Measurements from ENCODE around the gene STYXL1. TPM values are rescaled to one million over a fixed set of nuclear protein-coding genes. Genes with fewer than 3 reads are reported as not detected.
A peak's percentile ranks its signal among the peaks of the same experiment; 100 is the strongest.

STYXL1 gene
- total RNA-seq, 1 experiment from 2014 or later: 49.3 TPM

GRCh38 chr7:75965617-75966016 is 82.2 kb downstream of the STYXL1 start:
- no peak for DNase-seq (ENCODE audit: unreplicated experiment)
- Mint-ChIP-seq H3K4me1 (ENCODE audit: insufficient read depth, unreplicated experiment) (no peaks in the 10 kb centered on the region), H3K9me3 (ENCODE audit: unreplicated experiment) (no peaks in the 10 kb centered on the region), H3K36me3 (ENCODE audit: insufficient read depth, unreplicated experiment) (peaks cover 19% of the 10 kb centered on the region), H3K27me3 (ENCODE audit: insufficient read depth, unreplicated experiment) (no peaks in the 10 kb centered on the region), H3K27ac (ENCODE audit: low read depth, unreplicated experiment) (no peak overlapping the region), H3K4me3 (ENCODE audit: unreplicated experiment) (no peak overlapping the region)
- ChIA-PET CTCF (interaction anchor here (1.5 kb wide), 1 partner anchor 99 kb away, joined by 3 read pairs; no protein-coding TSS in a partner anchor), POLR2A (no interaction called here)
- no peak for TF ChIP-seq CTCF (IDR thresholded peaks at IDR 0.05; ENCODE audit: unreplicated experiment)
- intact Hi-C loops (cut with micrococcal nuclease): no loop called here
- no TSS peak for BruUV-seq (replicated peaks)

- no peaks in the 10 kb centered on the region for H3K9me3 Mint-ChIP-seq (ENCODE audit: unreplicated experiment)
- DNase-seq (ENCODE audit: unreplicated experiment): no peak
- H3K27me3 Mint-ChIP-seq (ENCODE audit: insufficient read depth, unreplicated experiment): no peaks in the 10 kb centered on the region
- H3K36me3 Mint-ChIP-seq (ENCODE audit: insufficient read depth, unreplicated experiment): peaks cover 36% of the 10 kb centered on the region
- no peak for TF ChIP-seq CTCF (IDR thresholded peaks at IDR 0.05; ENCODE audit: unreplicated experiment)
- no peaks in the 10 kb centered on the region for H3K4me1 Mint-ChIP-seq (ENCODE audit: insufficient read depth, unreplicated experiment)
- no TSS peak for BruUV-seq (replicated peaks)
- intact Hi-C loops (cut with micrococcal nuclease): no loop called here
- H3K27ac Mint-ChIP-seq (ENCODE audit: low read depth, unreplicated experiment): peak overlapping the region; percentile 17
- H3K4me3 Mint-ChIP-seq (ENCODE audit: unreplicated experiment): no peak overlapping the region
- ChIA-PET POLR2A (no interaction called here), CTCF (interaction anchor here (1.4 kb wide), 1 partner anchor 57 kb away, joined by 3 read pairs; no protein-coding TSS in a partner anchor)
Measured at GRCh38 chr7:75963381-75963995, 84.3 kb downstream of the STYXL1 start.

- H3K9me3 Mint-ChIP-seq (ENCODE audit: unreplicated experiment): no peaks in the 10 kb centered on the region
- no peaks in the 10 kb centered on the region for H3K27me3 Mint-ChIP-seq (ENCODE audit: insufficient read depth, unreplicated experiment)
- no TSS peak for BruUV-seq (replicated peaks)
- ChIA-PET CTCF (no interaction called here), POLR2A (no interaction called here)
- H3K27ac Mint-ChIP-seq (ENCODE audit: low read depth, unreplicated experiment): peak overlapping the region; percentile 17
- no peaks in the 10 kb centered on the region for H3K4me1 Mint-ChIP-seq (ENCODE audit: insufficient read depth, unreplicated experiment)
- DNase-seq (ENCODE audit: unreplicated experiment): no peak
- no peak overlapping the region for H3K4me3 Mint-ChIP-seq (ENCODE audit: unreplicated experiment)
- no peak for TF ChIP-seq CTCF (IDR thresholded peaks at IDR 0.05; ENCODE audit: unreplicated experiment)
- intact Hi-C loops (cut with micrococcal nuclease): no loop called here
- peaks cover 36% of the 10 kb centered on the region for H3K36me3 Mint-ChIP-seq (ENCODE audit: insufficient read depth, unreplicated experiment)
Measured at GRCh38 chr7:75962607-75963380, 85.0 kb downstream of the STYXL1 start.

GRCh38 chr7:75961218-75961617 is 86.6 kb downstream of the STYXL1 start:
- Mint-ChIP-seq H3K4me3 (ENCODE audit: unreplicated experiment) (no peak overlapping the region), H3K27ac (ENCODE audit: low read depth, unreplicated experiment) (no peak overlapping the region), H3K9me3 (ENCODE audit: unreplicated experiment) (no peaks in the 10 kb centered on the region), H3K27me3 (ENCODE audit: insufficient read depth, unreplicated experiment) (no peaks in the 10 kb centered on the region), H3K36me3 (ENCODE audit: insufficient read depth, unreplicated experiment) (peaks cover 36% of the 10 kb centered on the region), H3K4me1 (ENCODE audit: insufficient read depth, unreplicated experiment) (no peaks in the 10 kb centered on the region)
- no TSS peak for BruUV-seq (replicated peaks)
- ChIA-PET POLR2A (no interaction called here), CTCF (interaction anchor here (1.1 to 1.6 kb wide), 2 partner anchors 15 to 94 kb away, joined by 4 read pairs; no protein-coding TSS in a partner anchor)
- TF ChIP-seq CTCF (IDR thresholded peaks at IDR 0.05; ENCODE audit: unreplicated experiment): no peak
- no peak for DNase-seq (ENCODE audit: unreplicated experiment)
- intact Hi-C loops (cut with micrococcal nuclease): no loop called here
